Esophagus muscularis mucosa (tissue), 4 donors: ENCODE results near the gene ARFGAP1. TPM values are rescaled to one million over a fixed set of nuclear protein-coding genes. Genes with fewer than 3 reads are reported as not detected.

Experiments used
- DNase-seq: peaks from one replicate; pipeline ENCODE4 v3.0.0-alpha.2; 2017; ENCODE audit errors: extremely low spot score
- H3K27ac ChIP-seq, 4 donors: fragments of 200-600 bp; sonication (generic); replicated peaks in 1 of 4; 1 replicate in 3 of 4; 2 replicates in 1 of 4; pipeline ENCODE4 v1.5.1; 2016 to 2019; ENCODE audit warnings: mild to moderate bottlenecking in 1 of 4
- H3K27me3 ChIP-seq, 4 donors: fragments of 200-600 bp; sonication (generic); one replicate each; pipeline versions ENCODE4 v1.5.1 to v1.6.0; 2016 to 2019
- H3K36me3 ChIP-seq, 4 donors: fragments of 200-600 bp; sonication (generic); one replicate each; pipeline ENCODE4 v1.5.1; 2016 to 2019
- H3K4me1 ChIP-seq, 4 donors: fragments of 200-600 bp; sonication (generic); one replicate each; pipeline ENCODE4 v1.5.1; 2016 to 2019
- H3K4me3 ChIP-seq, 4 donors: fragments of 200-600 bp; sonication (generic); 1 replicate in 2 of 4; 2 replicates in 2 of 4; pipeline ENCODE4 v1.5.1; 2016 to 2019; ENCODE audit warnings: mild to moderate bottlenecking in 4 of 4, moderate library complexity in 1 of 4
- H3K9me3 ChIP-seq, 4 donors: fragments of 200-600 bp; sonication (generic); 1 replicate in 3 of 4; 2 replicates in 1 of 4; pipeline ENCODE4 v1.5.1; 2016 to 2019
- EP300 ChIP-seq: sonication (generic); formaldehyde crosslinking; IDR thresholded peaks from one replicate; pipeline ENCODE4 v1.6.1; 2017; ENCODE audit warnings: antibody characterized with exemption
- POLR2A ChIP-seq: fragments of 450-650 bp; IDR thresholded peaks from one replicate; pipeline ENCODE4 v1.6.1; 2017; ENCODE audit warnings: antibody characterized with exemption, moderate library complexity, mild to moderate bottlenecking, low read depth
- POLR2AphosphoS5 ChIP-seq, 2 donors: sonication (generic); formaldehyde crosslinking; IDR thresholded peaks; one replicate each; pipeline ENCODE4 v1.6.1; 2017; ENCODE audit warnings: antibody characterized with exemption in 2 of 2
- WGBS: methylation state at CpG from one replicate; pipeline ENCODE4 v1.1.5; 2018; 5-methylcytosine and 5-hydroxymethylcytosine counted together
- intact Hi-C: fragments of 100-400 bp; cut with DNase I; formaldehyde crosslinking; loops from one replicate; pipeline ENCODE4 v1.15.1; 2023
- total RNA-seq, 4 donors: library from RNA; depleted of rRNA; stranded (reverse); fragments of >200 nt; gene quantifications; one replicate each; pipeline versions ENCODE4 v1.1.0 to v1.2.1, GENCODE V29; 2016
- TF ChIP-seq, protein P1 (sequence below), 3 experiments: fragments of 200-600 bp in 2 of 3; fragments of 450-650 bp in 1 of 3; sonication (generic) in 2 of 3; IDR thresholded peaks; one replicate each; pipeline ENCODE4 v1.5.1; 2017 to 2019; ENCODE audit warnings: antibody characterized with exemption in 3 of 3, mild to moderate bottlenecking in 2 of 3, moderate library complexity in 1 of 3

Gene ARFGAP1
- total RNA-seq, 4 donors from 2014 or later = 35.8 to 50.9 (median 39.5) TPM

GRCh38 chr20:63318391-63319163 is 46.0 kb downstream of the ARFGAP1 start:
- Histone ChIP-seq H3K4me1 (peaks cover 0 to 15% (median 8%) of the 10 kb centered on the region in 4 donors), H3K4me3 (no peak overlapping the region), H3K9me3 (no peaks in the 10 kb centered on the region), H3K27me3 (peaks cover 0 to 76% (median 0%) of the 10 kb centered on the region in 4 donors), H3K36me3 (no peaks in the 10 kb centered on the region), H3K27ac (no peak overlapping the region)
- TF ChIP-seq, protein P1, sequence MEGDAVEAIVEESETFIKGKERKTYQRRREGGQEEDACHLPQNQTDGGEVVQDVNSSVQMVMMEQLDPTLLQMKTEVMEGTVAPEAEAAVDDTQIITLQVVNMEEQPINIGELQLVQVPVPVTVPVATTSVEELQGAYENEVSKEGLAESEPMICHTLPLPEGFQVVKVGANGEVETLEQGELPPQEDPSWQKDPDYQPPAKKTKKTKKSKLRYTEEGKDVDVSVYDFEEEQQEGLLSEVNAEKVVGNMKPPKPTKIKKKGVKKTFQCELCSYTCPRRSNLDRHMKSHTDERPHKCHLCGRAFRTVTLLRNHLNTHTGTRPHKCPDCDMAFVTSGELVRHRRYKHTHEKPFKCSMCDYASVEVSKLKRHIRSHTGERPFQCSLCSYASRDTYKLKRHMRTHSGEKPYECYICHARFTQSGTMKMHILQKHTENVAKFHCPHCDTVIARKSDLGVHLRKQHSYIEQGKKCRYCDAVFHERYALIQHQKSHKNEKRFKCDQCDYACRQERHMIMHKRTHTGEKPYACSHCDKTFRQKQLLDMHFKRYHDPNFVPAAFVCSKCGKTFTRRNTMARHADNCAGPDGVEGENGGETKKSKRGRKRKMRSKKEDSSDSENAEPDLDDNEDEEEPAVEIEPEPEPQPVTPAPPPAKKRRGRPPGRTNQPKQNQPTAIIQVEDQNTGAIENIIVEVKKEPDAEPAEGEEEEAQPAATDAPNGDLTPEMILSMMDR (IDR thresholded peaks at IDR 0.05) = no peak
- no peak for TF ChIP-seq EP300
- TF ChIP-seq POLR2AphosphoS5 (IDR thresholded peaks at IDR 0.05) = no peak
- no peak for TF ChIP-seq POLR2A
- WGBS = 86% methylated on average over 15 of the region's 24 CpGs
- intact Hi-C loops = no loop called here
- no peak for DNase-seq

- Histone ChIP-seq H3K36me3 (no peaks in the 10 kb centered on the region), H3K9me3 (no peaks in the 10 kb centered on the region), H3K27ac (no peak overlapping the region), H3K4me3 (no peak overlapping the region), H3K27me3 (peaks cover 0 to 72% (median 0%) of the 10 kb centered on the region in 4 donors), H3K4me1 (peaks cover 0 to 15% (median 8%) of the 10 kb centered on the region in 4 donors)
- 87% methylated on average over 5 of the region's 25 CpGs for WGBS
- TF ChIP-seq POLR2AphosphoS5 (IDR thresholded peaks at IDR 0.05) = no peak
- TF ChIP-seq, protein P1 (IDR thresholded peaks at IDR 0.05) = no peak
- no peak for TF ChIP-seq EP300
- no peak for TF ChIP-seq POLR2A
- no peak for DNase-seq
- intact Hi-C loops = no loop called here
Observed at GRCh38 chr20:63319164-63320040, 46.8 kb downstream of the ARFGAP1 start.

DNA sequence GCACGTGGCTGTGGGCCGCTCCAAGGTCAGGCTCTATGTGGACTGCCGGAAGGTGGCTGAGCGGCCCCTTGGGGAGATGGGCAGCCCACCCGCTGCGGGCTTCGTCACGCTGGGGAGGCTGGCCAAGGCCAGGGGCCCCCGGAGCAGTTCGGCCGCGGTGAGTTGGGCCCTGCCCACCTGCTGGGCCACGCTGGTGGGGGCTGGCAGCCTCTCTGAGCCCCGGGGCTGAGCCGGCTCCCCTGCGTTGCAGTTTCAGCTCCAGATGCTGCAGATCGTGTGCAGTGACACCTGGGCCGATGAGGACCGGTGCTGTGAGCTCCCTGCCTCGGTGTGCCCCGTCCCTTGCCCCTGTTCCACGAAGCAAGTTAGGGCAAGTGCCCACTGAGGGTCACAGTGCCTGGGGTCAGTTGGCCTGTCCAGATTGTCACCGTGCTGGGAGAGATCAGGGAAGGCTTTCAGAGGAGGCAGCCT is 47.5 kb downstream of the ARFGAP1 start:
- intact Hi-C loops = no loop called here
- no peak for DNase-seq
- TF ChIP-seq, protein P1 (IDR thresholded peaks at IDR 0.05) = no peak
- TF ChIP-seq POLR2AphosphoS5 (IDR thresholded peaks at IDR 0.05) = no peak
- TF ChIP-seq EP300 = no peak
- Histone ChIP-seq H3K27ac (no peak overlapping the region), H3K4me1 (peaks cover 0 to 15% (median 8%) of the 10 kb centered on the region in 4 donors), H3K36me3 (no peaks in the 10 kb centered on the region), H3K4me3 (no peak overlapping the region), H3K27me3 (peaks cover 0 to 71% (median 0%) of the 10 kb centered on the region in 4 donors), H3K9me3 (no peaks in the 10 kb centered on the region)
- 81% methylated on average over 6 of the region's 23 CpGs for WGBS

- H3K27me3 ChIP-seq = peaks cover 0 to 74% (median 0%) of the 10 kb centered on the region in 4 donors
- no peaks in the 10 kb centered on the region for H3K36me3 ChIP-seq
- TF ChIP-seq, protein P1 (IDR thresholded peaks at IDR 0.05) = no peak
- TF ChIP-seq EP300 (no peak), POLR2AphosphoS5 (IDR thresholded peaks at IDR 0.05) (no peak), POLR2A (no peak)
- H3K4me1 ChIP-seq = peaks cover 0 to 15% (median 8%) of the 10 kb centered on the region in 4 donors
- WGBS = 74% methylated on average over 5 of the region's 10 CpGs
- no peaks in the 10 kb centered on the region for H3K9me3 ChIP-seq
- DNase-seq = no peak
- intact Hi-C loops = no loop called here
- no peak overlapping the region for H3K4me3 ChIP-seq
- H3K27ac ChIP-seq = no peak overlapping the region
Observed at GRCh38 chr20:63320616-63321147, 48.1 kb downstream of the ARFGAP1 start.
